ENCODE results near the gene SCLY.

SCLY gene

GRCh38 chr2:238060542-238061314 is at the start of gene SCLY:
SCLY (plus strand) TSS chr2:238061001; CDS start chr2:238061055, 54 bp downstream.
- peak; percentile 98 for ATAC-seq
- no peak for TF ChIP-seq ZC3H10 (CRISPR knock-in tag; IDR thresholded peaks at IDR 0.05)
- no peak for TF ChIP-seq ISL1 (CRISPR knock-in tag; IDR thresholded peaks at IDR 0.05)
- 0 out of 2 replicates have a peak, but pooled peaks have one; percentile 29 for TF ChIP-seq POU6F1 (CRISPR knock-in tag; IDR thresholded peaks at IDR 0.05; ENCODE audit: borderline replicate concordance, low read depth)
- TF ChIP-seq ZNF70 (CRISPR knock-in tag; IDR thresholded peaks at IDR 0.05): no peak; the same call in 1 of the 2 replicates
- TF ChIP-seq ZFP3 (CRISPR knock-in tag; IDR thresholded peaks at IDR 0.05): 0 out of 2 replicates have a peak, but pooled peaks have one; percentile 19
- no peak for TF ChIP-seq TCF4 (CRISPR knock-in tag; IDR thresholded peaks at IDR 0.05; ENCODE audit: borderline replicate concordance)
- TF ChIP-seq TSHZ2 (CRISPR knock-in tag; IDR thresholded peaks at IDR 0.05): 0 out of 2 replicates have a peak, but pooled peaks have one; percentile 13

GRCh38 chr2:238013806-238014205 is 47.0 kb upstream of the SCLY start:
- no peak for TF ChIP-seq ARNTL (CRISPR knock-in tag; IDR thresholded peaks at IDR 0.05; ENCODE audit: borderline replicate concordance, low read depth)
- TF ChIP-seq CSDC2 (CRISPR knock-in tag; IDR thresholded peaks at IDR 0.05): no peak
- TF ChIP-seq GLIS3 (CRISPR knock-in tag; IDR thresholded peaks at IDR 0.05): no peak
- TF ChIP-seq RARB (CRISPR knock-in tag; IDR thresholded peaks at IDR 0.05): no peak
- no peak for TF ChIP-seq ZFP30 (CRISPR knock-in tag; IDR thresholded peaks at IDR 0.05)
- TF ChIP-seq TCF4 (CRISPR knock-in tag; IDR thresholded peaks at IDR 0.05; ENCODE audit: borderline replicate concordance): no peak
- TF ChIP-seq PPARA (CRISPR knock-in tag; IDR thresholded peaks at IDR 0.05; ENCODE audit: borderline replicate concordance): no peak
- no peak for TF ChIP-seq TSHZ2 (CRISPR knock-in tag; IDR thresholded peaks at IDR 0.05)
- no peak for TF ChIP-seq OSR1 (CRISPR knock-in tag; IDR thresholded peaks at IDR 0.05)
- no peak for TF ChIP-seq ZC3H10 (CRISPR knock-in tag; IDR thresholded peaks at IDR 0.05)
- no peak for TF ChIP-seq PATZ1 (CRISPR knock-in tag; IDR thresholded peaks at IDR 0.05; ENCODE audit: borderline replicate concordance)
- no peak for TF ChIP-seq ESRRG (CRISPR knock-in tag; IDR thresholded peaks at IDR 0.05)
- TF ChIP-seq ZNF565 (CRISPR knock-in tag; conservative IDR thresholded peaks at IDR 0.05; ENCODE audit: low read depth): no peak
- no peak for TF ChIP-seq ZNF70 (CRISPR knock-in tag; IDR thresholded peaks at IDR 0.05)
- no peak for TF ChIP-seq POU6F1 (CRISPR knock-in tag; IDR thresholded peaks at IDR 0.05; ENCODE audit: borderline replicate concordance, low read depth)
- TF ChIP-seq BACH2 (CRISPR knock-in tag; IDR thresholded peaks at IDR 0.05; ENCODE audit: borderline replicate concordance): no peak
- no peak for TF ChIP-seq ZFP3 (CRISPR knock-in tag; IDR thresholded peaks at IDR 0.05)
- TF ChIP-seq CSRNP3 (CRISPR knock-in tag; IDR thresholded peaks at IDR 0.05): no peak
- TF ChIP-seq CREB5 (CRISPR knock-in tag; IDR thresholded peaks at IDR 0.05; ENCODE audit: low read depth): no peak
- TF ChIP-seq TOX (CRISPR knock-in tag; IDR thresholded peaks at IDR 0.05; ENCODE audit: borderline replicate concordance): no peak
- no peak for ATAC-seq

Data from SK-N-SH treated with all-trans-retinoic acid at 6 μM for 48 hours (cell line).